Stimulated activated CD4-positive, alpha-beta T cell treated with anti-CD3 and anti-CD28 coated beads, Interleukin-4, amount 100 ng/mL, for 4 hours (primary cell): ENCODE data around the gene AGR2.
"Not testable (repeated sequence)": the region's sequence is repeated elsewhere in the genome, so short reads cannot be mapped to it uniquely, and the experiment has no call there.

Experiments used
- DNase-seq, 2 experiments: peaks; one replicate each; pipeline ENCODE4 v3.0.0-alpha.2; 2020

AGR2 gene

GRCh38 chr7:16804674-16805439 is at the start of gene AGR2:
TSS of gene AGR2 (minus strand) at chr7:16804999. CDS start at chr7:16801796, 3,203 bp downstream.
- no peak for DNase-seq

- DNase-seq = not testable (repeated sequence)
Measured at GRCh38 chr7:16853189-16853588, 48.4 kb upstream of the AGR2 start.

GRCh38 chr7:16851829-16852228 is 47.0 kb upstream of the AGR2 start:
- DNase-seq = no peak

- no peak for DNase-seq
Measured at GRCh38 chr7:16850614-16851466, 46.0 kb upstream of the AGR2 start.

- no peak for DNase-seq
Measured at GRCh38 chr7:16849296-16850148, 44.7 kb upstream of the AGR2 start.

- DNase-seq = no peak
Measured at GRCh38 chr7:16847381-16847860, 42.6 kb upstream of the AGR2 start.

GRCh38 chr7:16846601-16847165 is 41.9 kb upstream of the AGR2 start:
- DNase-seq = no peak

- no peak for DNase-seq
Measured at GRCh38 chr7:16845746-16846145, 40.9 kb upstream of the AGR2 start.

GRCh38 chr7:16841681-16842080 is 36.9 kb upstream of the AGR2 start:
- DNase-seq = no peak

- DNase-seq = no peak
Measured at GRCh38 chr7:16840094-16840493, 35.3 kb upstream of the AGR2 start.

- DNase-seq = no peak
Measured at GRCh38 chr7:16839646-16840045, 34.8 kb upstream of the AGR2 start.

GRCh38 chr7:16838891-16839290 is 34.1 kb upstream of the AGR2 start:
- no peak for DNase-seq

- no peak for DNase-seq
Measured at GRCh38 chr7:16838386-16838785, 33.6 kb upstream of the AGR2 start.

GRCh38 chr7:16836481-16836880 is 31.7 kb upstream of the AGR2 start:
- no peak for DNase-seq

GRCh38 chr7:16833373-16833772 is 28.6 kb upstream of the AGR2 start:
- no peak for DNase-seq

- DNase-seq = no peak
Measured at GRCh38 chr7:16826060-16826459, 21.3 kb upstream of the AGR2 start.

GRCh38 chr7:16822029-16822428 is 17.2 kb upstream of the AGR2 start:
- no peak for DNase-seq

GRCh38 chr7:16818732-16819131 is 13.9 kb upstream of the AGR2 start:
- DNase-seq = no peak

- DNase-seq = no peak
Measured at GRCh38 chr7:16817536-16817935, 12.7 kb upstream of the AGR2 start.

- no peak for DNase-seq
Measured at GRCh38 chr7:16816824-16817223, 12.0 kb upstream of the AGR2 start.

- DNase-seq = no peak
Measured at GRCh38 chr7:16815001-16815400, 10.2 kb upstream of the AGR2 start.

- no peak for DNase-seq
Measured at GRCh38 chr7:16813232-16813616, 8.4 kb upstream of the AGR2 start.
